Measurements from ENCODE around the gene TMEM60.
A peak's percentile ranks its signal among the peaks of the same experiment; 100 is the strongest.

The TMEM60 gene

DNA sequence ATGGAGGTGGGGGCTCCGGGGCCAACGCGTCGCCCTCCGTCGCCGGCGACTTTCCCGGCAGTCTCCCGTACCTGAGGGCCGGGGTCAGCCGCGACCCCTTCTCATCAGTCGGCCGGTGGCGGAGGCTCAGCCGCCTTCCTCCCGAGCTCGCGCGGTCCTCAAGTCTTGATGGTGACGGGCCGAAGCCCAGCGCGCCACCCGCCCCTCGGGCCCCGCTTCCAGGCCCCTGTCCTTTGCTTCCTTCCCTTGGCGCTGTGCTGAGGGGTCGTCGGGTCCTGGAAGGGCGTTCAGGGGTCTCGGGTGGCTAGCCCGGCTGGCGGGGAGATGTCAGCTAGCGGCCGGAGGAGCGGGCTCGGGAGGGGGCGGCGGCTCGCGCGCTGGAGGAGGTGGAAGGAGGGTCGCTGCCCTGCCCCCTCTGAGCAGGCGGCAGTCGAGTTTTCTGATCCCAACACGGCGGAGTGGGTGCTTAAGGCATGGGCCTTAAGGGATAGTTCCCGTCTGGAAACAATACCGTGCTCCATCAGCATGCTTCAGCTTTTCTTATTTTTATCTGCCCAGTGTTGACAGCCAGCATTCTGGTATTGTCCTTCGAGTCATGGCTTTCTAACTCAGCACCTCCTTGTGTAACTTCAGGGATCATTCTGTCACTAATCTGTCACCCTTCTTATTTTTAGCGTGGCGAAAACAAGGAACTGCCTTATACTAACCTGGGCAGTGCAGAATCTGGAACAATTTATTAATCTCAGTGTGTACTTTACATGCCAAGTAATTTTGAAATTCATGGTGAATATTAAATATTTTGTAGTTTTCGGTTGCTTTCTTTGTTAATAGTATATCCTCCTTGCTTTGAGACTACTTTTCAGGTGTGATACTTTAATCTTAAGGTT, 1.1 kb upstream of the TMEM60 start:
- Histone ChIP-seq H3K4me3 (ENCODE audit: low read length) (peak overlapping the region; percentile 96), H3K9me3 (ENCODE audit: insufficient read depth, low read length) (no peaks in the 10 kb centered on the region), H4K20me1 (ENCODE audit: insufficient read depth, low read length) (peaks cover 21% of the 10 kb centered on the region; the same call in 1 of the 2 replicates), H2AFZ (ENCODE audit: low read depth, low read length) (peak overlapping the region; percentile 91; the same call in 1 of the 2 replicates), H3K27me3 (ENCODE audit: low read depth, low read length) (no peaks in the 10 kb centered on the region), H3K79me2 (ENCODE audit: low read length) (peaks cover 51% of the 10 kb centered on the region), H3K4me2 (ENCODE audit: low read length) (peak overlapping the region; percentile 86), H3K36me3 (replicated peaks; ENCODE audit: low read depth, low read length) (peaks cover 4% of the 10 kb centered on the region), H3K9ac (ENCODE audit: low read length) (peak overlapping the region; percentile 90), H3K27ac (ENCODE audit: low read length) (peak overlapping the region; percentile 65), H3K4me1 (ENCODE audit: low read length) (peaks cover 26% of the 10 kb centered on the region)
- TF ChIP-seq EZH2phosphoT487 (IDR thresholded peaks at IDR 0.05; ENCODE audit: low read depth) (no peak), CTCF (IDR thresholded peaks at IDR 0.05; ENCODE audit: low read depth, low read length) (no peak)

- Histone ChIP-seq H3K79me2 (ENCODE audit: low read length) (peaks cover 46% of the 10 kb centered on the region), H3K9me3 (ENCODE audit: insufficient read depth, low read length) (no peaks in the 10 kb centered on the region), H3K9ac (ENCODE audit: low read length) (peak overlapping the region; percentile 90), H3K36me3 (replicated peaks; ENCODE audit: low read depth, low read length) (peaks cover 9% of the 10 kb centered on the region), H3K27ac (ENCODE audit: low read length) (peak overlapping the region; percentile 58), H4K20me1 (ENCODE audit: insufficient read depth, low read length) (peaks cover 17% of the 10 kb centered on the region; the same call in 1 of the 2 replicates), H3K4me2 (ENCODE audit: low read length) (peak overlapping the region; percentile 90), H3K4me3 (ENCODE audit: low read length) (peak overlapping the region; percentile 96), H3K4me1 (ENCODE audit: low read length) (peaks cover 22% of the 10 kb centered on the region), H2AFZ (ENCODE audit: low read depth, low read length) (peak overlapping the region; percentile 80), H3K27me3 (ENCODE audit: low read depth, low read length) (no peaks in the 10 kb centered on the region)
- TF ChIP-seq CTCF (IDR thresholded peaks at IDR 0.05; ENCODE audit: low read depth, low read length) (no peak), EZH2phosphoT487 (IDR thresholded peaks at IDR 0.05; ENCODE audit: low read depth) (no peak)
Measured at GRCh38 chr7:77797734-77798393, 370 bp downstream of the TMEM60 start.

- Histone ChIP-seq H3K4me3 (ENCODE audit: low read length) (peak overlapping the region; percentile 96), H3K9ac (ENCODE audit: low read length) (peak overlapping the region; percentile 90), H3K4me1 (ENCODE audit: low read length) (peaks cover 20% of the 10 kb centered on the region), H3K4me2 (ENCODE audit: low read length) (peak overlapping the region; percentile 90), H3K36me3 (replicated peaks; ENCODE audit: low read depth, low read length) (peaks cover 12% of the 10 kb centered on the region), H3K79me2 (ENCODE audit: low read length) (peaks cover 39% of the 10 kb centered on the region), H2AFZ (ENCODE audit: low read depth, low read length) (no peak overlapping the region), H3K9me3 (ENCODE audit: insufficient read depth, low read length) (no peaks in the 10 kb centered on the region), H3K27ac (ENCODE audit: low read length) (no peak overlapping the region), H4K20me1 (ENCODE audit: insufficient read depth, low read length) (peaks cover 12% of the 10 kb centered on the region; the same call in 1 of the 2 replicates), H3K27me3 (ENCODE audit: low read depth, low read length) (no peaks in the 10 kb centered on the region)
- no peak for TF ChIP-seq CTCF (IDR thresholded peaks at IDR 0.05; ENCODE audit: low read depth, low read length)
- no peak for TF ChIP-seq EZH2phosphoT487 (IDR thresholded peaks at IDR 0.05; ENCODE audit: low read depth)
Measured at GRCh38 chr7:77796960-77797359, 1.3 kb downstream of the TMEM60 start.

DNA sequence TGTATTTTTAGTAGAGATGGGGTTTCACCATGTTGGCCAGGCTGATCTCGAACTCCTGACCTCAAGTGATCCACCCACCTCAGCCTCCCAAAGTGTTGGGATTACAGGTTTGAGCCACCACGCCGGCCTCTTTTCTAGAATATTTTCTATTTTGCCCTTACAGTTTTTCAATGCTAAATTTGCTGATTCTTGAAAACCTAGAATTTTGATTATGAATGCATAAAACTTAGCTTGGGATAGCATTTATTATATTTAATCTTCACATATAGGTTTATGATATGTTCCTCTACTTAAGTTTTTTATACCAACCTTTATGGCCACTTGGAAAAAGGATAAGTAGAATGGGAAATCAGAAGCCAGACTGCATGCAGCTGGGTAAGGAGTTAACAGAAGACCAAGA, 2.1 kb downstream of the TMEM60 start:
- peaks cover 20% of the 10 kb centered on the region for H3K4me1 ChIP-seq (ENCODE audit: low read length)
- H2AFZ ChIP-seq (ENCODE audit: low read depth, low read length), result no peak overlapping the region
- H4K20me1 ChIP-seq (ENCODE audit: insufficient read depth, low read length), result peaks cover 12% of the 10 kb centered on the region; the same call in 1 of the 2 replicates
- no peak overlapping the region for H3K4me3 ChIP-seq (ENCODE audit: low read length)
- TF ChIP-seq EZH2phosphoT487 (IDR thresholded peaks at IDR 0.05; ENCODE audit: low read depth) (no peak), CTCF (IDR thresholded peaks at IDR 0.05; ENCODE audit: low read depth, low read length) (no peak)
- peaks cover 12% of the 10 kb centered on the region for H3K36me3 ChIP-seq (replicated peaks; ENCODE audit: low read depth, low read length)
- peaks cover 38% of the 10 kb centered on the region for H3K79me2 ChIP-seq (ENCODE audit: low read length)
- no peaks in the 10 kb centered on the region for H3K9me3 ChIP-seq (ENCODE audit: insufficient read depth, low read length)
- no peak overlapping the region for H3K27ac ChIP-seq (ENCODE audit: low read length)
- no peaks in the 10 kb centered on the region for H3K27me3 ChIP-seq (ENCODE audit: low read depth, low read length)
- H3K4me2 ChIP-seq (ENCODE audit: low read length), result no peak overlapping the region
- no peak overlapping the region for H3K9ac ChIP-seq (ENCODE audit: low read length)

All from OCI-LY3 (cell line).